PC-3 (cell line): ENCODE measurements around the gene PTPRE. TPM values are rescaled to one million over a fixed set of nuclear protein-coding genes. Genes with fewer than 3 reads are reported as not detected.
A peak's percentile ranks its signal among the peaks of the same experiment; 100 is the strongest.

Source experiments
- ATAC-seq: fragments of 200-7000 bp; cut with Tn5 transposase; 2 replicates; pipeline ENCODE4 v1.9.1; 2020; ENCODE audit warnings: mild to moderate bottlenecking, moderate library complexity
- BruUV-seq: library from RNA; stranded (reverse); fragments of 400-500 nt; replicated peaks from 2 replicates; lab custom pipeline; 2021; lab: Mats Ljungman, UMichigan
- CTCF ChIA-PET: fragments of 300-600 bp; sonication (Branson Sonifier 250); formaldehyde crosslinking; loops from one replicate; lab custom pipeline; 2022; ENCODE audit warnings: antibody characterized with exemption; lab: Charles Lee
- POLR2A ChIA-PET: fragments of 300-600 bp; sonication (Branson Sonifier 250); formaldehyde crosslinking; loops from one replicate; lab custom pipeline; 2022; ENCODE audit warnings: antibody characterized with exemption; ENCODE audit not compliant: unreplicated experiment; lab: Charles Lee
- DNase-seq: peaks from one replicate; pipeline ENCODE4 v3.0.0-alpha.2; 2015
- H2AFZ ChIP-seq: fragments of 300-600 bp; sonication (generic); 2 replicates; pipeline ENCODE4 v1.6.0; 2016; ENCODE audit warnings: antibody characterized with exemption, low read length
- H3F3A ChIP-seq: fragments of 300-600 bp; sonication (generic); one replicate; pipeline ENCODE4 v1.6.0; 2017; ENCODE audit warnings: antibody characterized with exemption, low read length, control low read depth, mild to moderate bottlenecking; ENCODE audit not compliant: unreplicated experiment
- H3K27ac ChIP-seq: fragments of 300-600 bp; sonication (generic); 2 replicates; pipeline ENCODE4 v1.5.1; 2016; ENCODE audit warnings: mild to moderate bottlenecking, low read length
- H3K27me3 ChIP-seq: fragments of 300-600 bp; sonication (generic); 2 replicates; pipeline ENCODE4 v1.6.1; 2016; ENCODE audit warnings: low read length, mixed read lengths
- H3K36me3 ChIP-seq: fragments of 300-600 bp; sonication (generic); 2 replicates; pipeline ENCODE4 v1.6.1; 2016; ENCODE audit warnings: low read depth, mixed run types, low read length, mixed read lengths
- H3K4me1 ChIP-seq: fragments of 300-600 bp; sonication (generic); 2 replicates; pipeline ENCODE4 v1.5.1; 2016; ENCODE audit warnings: low read length; ENCODE audit not compliant: insufficient read depth
- H3K4me2 ChIP-seq: fragments of 300-600 bp; sonication (generic); 2 replicates; pipeline ENCODE4 v1.6.0; 2016; ENCODE audit warnings: low read length
- H3K4me3 ChIP-seq: fragments of 300-600 bp; sonication (generic); 2 replicates; pipeline ENCODE4 v1.5.1; 2016; ENCODE audit warnings: mild to moderate bottlenecking, low read length, mixed read lengths
- H3K79me2 ChIP-seq: fragments of 300-600 bp; sonication (generic); 2 replicates; pipeline ENCODE4 v1.6.1; 2017; ENCODE audit warnings: low read length, mixed read lengths
- H3K9ac ChIP-seq: fragments of 300-600 bp; sonication (generic); 2 replicates; pipeline ENCODE4 v1.6.0; 2016; ENCODE audit warnings: mild to moderate bottlenecking, low read length
- H3K9me2 ChIP-seq: fragments of 300-600 bp; sonication (generic); replicated peaks from 2 replicates; pipeline ENCODE4 v1.6.1; 2016; ENCODE audit warnings: mixed run types, low read length, mixed read lengths
- H3K9me3 ChIP-seq: fragments of 300-600 bp; sonication (generic); 2 replicates; pipeline ENCODE4 v1.6.1; 2016; ENCODE audit warnings: low read length, mixed read lengths
- H4K20me1 ChIP-seq: fragments of 300-600 bp; sonication (generic); 2 replicates; pipeline ENCODE4 v1.6.1; 2016; ENCODE audit warnings: low read length, mixed read lengths
- CTCF ChIP-seq: fragments of 300-600 bp; sonication (generic); conservative IDR thresholded peaks from 2 replicates; pipeline ENCODE4 v1.5.1; 2017; ENCODE audit warnings: antibody characterized with exemption, low read depth, mild to moderate bottlenecking, low read length
- EZH2 ChIP-seq: fragments of 300-600 bp; sonication (generic); IDR thresholded peaks from one replicate; pipeline ENCODE4 v1.6.1; 2017; ENCODE audit warnings: antibody characterized with exemption, mild to moderate bottlenecking, low read length; ENCODE audit not compliant: unreplicated experiment
- EZH2phosphoT487 ChIP-seq: fragments of 300-600 bp; sonication (generic); IDR thresholded peaks from 2 replicates; pipeline ENCODE4 v1.6.1; 2018; ENCODE audit warnings: mild to moderate bottlenecking, antibody characterized with exemption, low read length, borderline replicate concordance
- intact Hi-C: fragments of 100-400 bp; cut with micrococcal nuclease; formaldehyde crosslinking; loops from 2 replicates; pipeline ENCODE4 v1.9.0; 2023
- total RNA-seq: library from RNA; depleted of rRNA; stranded (reverse); fragments of >200 nt; gene quantifications from 2 replicates; pipeline ENCODE4 v1.2.3, GENCODE V29; 2014

PTPRE gene
- total RNA-seq, 1 experiment from 2014 or later: 3.1 TPM

- no peak overlapping the region for H2AFZ ChIP-seq
- TF ChIP-seq CTCF: peak; percentile 72
- no peak for TF ChIP-seq EZH2phosphoT487
- H3K4me2 ChIP-seq: no peak overlapping the region
- no peaks in the 10 kb centered on the region for H3K36me3 ChIP-seq
- no peaks in the 10 kb centered on the region for H3K9me3 ChIP-seq
- no peaks in the 10 kb centered on the region for H3K27me3 ChIP-seq
- peak; percentile 83 for ATAC-seq
- no peaks in the 10 kb centered on the region for H3K79me2 ChIP-seq
- H3F3A ChIP-seq: no peaks in the 10 kb centered on the region
- H3K4me3 ChIP-seq: no peak overlapping the region
- ChIA-PET CTCF (interaction anchor here (0.6 kb wide), 3 partner anchors 55 to 362 kb away, joined by 3 to 4 read pairs (median 4); no protein-coding TSS in a partner anchor), POLR2A (no interaction called here)
- no peaks in the 10 kb centered on the region for H4K20me1 ChIP-seq
- no TSS peak for BruUV-seq
- H3K9me2 ChIP-seq: no peaks in the 10 kb centered on the region
- H3K4me1 ChIP-seq: no peaks in the 10 kb centered on the region
- no peak overlapping the region for H3K9ac ChIP-seq
- intact Hi-C loops: loop anchor here (1.0 kb wide), 1 partner anchor 72 kb away; no protein-coding TSS in a partner anchor
- peak; percentile 60 for DNase-seq
- H3K27ac ChIP-seq: no peak overlapping the region
Measured at GRCh38 chr10:128078136-128078969, 171.4 kb downstream of the PTPRE start.

- H3K27me3 ChIP-seq: no peaks in the 10 kb centered on the region
- H2AFZ ChIP-seq: no peak overlapping the region
- ATAC-seq: no peak
- H3K9me2 ChIP-seq: no peaks in the 10 kb centered on the region
- CTCF ChIA-PET: no interaction called here
- H3K27ac ChIP-seq: no peak overlapping the region
- no peaks in the 10 kb centered on the region for H3K9me3 ChIP-seq
- H3K36me3 ChIP-seq: no peaks in the 10 kb centered on the region
- no peaks in the 10 kb centered on the region for H3K79me2 ChIP-seq
- DNase-seq: no peak
- no peak overlapping the region for H3K4me2 ChIP-seq
- H3K4me3 ChIP-seq: no peak overlapping the region
- BruUV-seq: no TSS peak
- TF ChIP-seq EZH2phosphoT487: no peak
- TF ChIP-seq CTCF: no peak
- TF ChIP-seq EZH2: no peak
- H4K20me1 ChIP-seq: no peaks in the 10 kb centered on the region
- intact Hi-C loops: no loop called here
- H3F3A ChIP-seq: no peaks in the 10 kb centered on the region
- POLR2A ChIA-PET: no interaction called here
- H3K9ac ChIP-seq: no peak overlapping the region
- H3K4me1 ChIP-seq: no peaks in the 10 kb centered on the region
Measured at GRCh38 chr10:128080231-128080630, 173.3 kb downstream of the PTPRE start.

DNA sequence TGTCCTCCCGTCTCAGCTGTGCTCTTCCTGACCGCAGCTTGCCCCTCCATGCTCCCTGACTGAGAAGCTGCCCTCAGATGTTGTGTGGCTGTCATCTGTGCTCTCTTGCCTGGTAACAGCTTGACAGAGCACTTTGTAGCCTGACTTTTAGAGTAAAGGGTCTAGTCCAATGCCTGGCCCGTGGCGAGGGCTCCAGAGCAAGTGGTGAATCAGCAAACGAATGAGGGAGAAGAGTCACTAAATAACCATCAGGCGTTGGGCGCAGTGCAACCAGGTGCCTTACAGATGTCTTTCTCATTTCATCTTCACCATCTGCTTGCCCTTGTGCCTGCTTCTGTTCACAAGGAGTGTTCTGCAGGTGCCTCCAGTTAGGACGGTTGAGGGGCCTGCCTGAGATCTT is 173.7 kb downstream of the PTPRE start:
- Histone ChIP-seq H3K27ac (no peak overlapping the region), H3F3A (no peaks in the 10 kb centered on the region), H3K4me3 (no peak overlapping the region), H3K79me2 (no peaks in the 10 kb centered on the region), H3K9me2 (no peaks in the 10 kb centered on the region), H3K36me3 (no peaks in the 10 kb centered on the region), H3K4me1 (no peaks in the 10 kb centered on the region), H3K4me2 (no peak overlapping the region), H4K20me1 (no peaks in the 10 kb centered on the region), H3K27me3 (no peaks in the 10 kb centered on the region), H3K9ac (no peak overlapping the region), H3K9me3 (no peaks in the 10 kb centered on the region), H2AFZ (no peak overlapping the region)
- ChIA-PET CTCF (no interaction called here), POLR2A (no interaction called here)
- DNase-seq (no peak), ATAC-seq (no peak)
- BruUV-seq: no TSS peak
- intact Hi-C loops: no loop called here
- TF ChIP-seq EZH2phosphoT487 (no peak), EZH2 (no peak), CTCF (no peak)
